ENCODE measurements around the gene ITPR3. TPM values are rescaled to one million over a fixed set of nuclear protein-coding genes. Genes with fewer than 3 reads are reported as not detected.

Gene ITPR3
- total RNA-seq, 1 experiment from 2014 or later: 9.8 TPM

DNA sequence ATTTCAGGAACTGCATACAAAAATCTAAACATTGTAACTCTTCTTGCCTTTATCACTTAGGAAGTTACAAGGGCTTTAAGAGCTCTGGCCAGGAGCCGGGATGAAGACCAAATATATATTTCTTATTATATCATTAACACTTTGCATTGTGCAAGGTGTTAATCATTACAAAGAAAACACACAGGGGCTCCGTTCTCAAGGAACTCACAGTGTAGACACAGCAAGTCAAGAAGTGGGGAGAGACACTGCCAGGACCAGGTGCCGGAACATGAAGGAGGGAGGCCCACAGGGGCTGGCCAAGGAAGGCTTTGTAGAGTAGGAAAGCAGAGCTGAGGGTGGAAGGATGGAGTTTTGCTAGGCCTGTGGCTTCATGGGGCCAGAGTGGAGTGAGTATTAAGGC is 17.4 kb downstream of the ITPR3 start:
- DNase-seq (ENCODE audit: low spot score): no peak

DNA sequence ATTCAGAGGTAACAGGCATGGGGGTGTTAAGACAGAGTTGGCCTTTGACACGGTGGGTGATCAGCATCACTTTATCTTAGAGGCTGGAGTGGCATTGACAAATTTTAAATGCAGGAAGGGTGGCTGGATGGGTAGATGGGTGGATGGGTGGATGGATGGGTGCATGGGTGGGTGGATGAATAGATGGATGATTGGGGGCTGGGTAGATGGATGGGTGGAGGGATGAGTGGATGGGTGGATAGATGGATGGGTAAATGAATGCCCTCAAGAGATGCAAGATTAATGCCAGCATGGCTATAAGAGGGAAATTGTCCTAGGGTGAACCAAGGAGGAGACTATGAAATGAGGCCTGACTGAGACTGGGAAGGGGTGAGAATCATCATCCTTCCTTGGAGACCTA is 18.4 kb downstream of the ITPR3 start:
- no peak for DNase-seq (ENCODE audit: low spot score)

GRCh38 chr6:33640361-33640760 is 19.2 kb downstream of the ITPR3 start:
- DNase-seq (ENCODE audit: low spot score): no peak

DNA sequence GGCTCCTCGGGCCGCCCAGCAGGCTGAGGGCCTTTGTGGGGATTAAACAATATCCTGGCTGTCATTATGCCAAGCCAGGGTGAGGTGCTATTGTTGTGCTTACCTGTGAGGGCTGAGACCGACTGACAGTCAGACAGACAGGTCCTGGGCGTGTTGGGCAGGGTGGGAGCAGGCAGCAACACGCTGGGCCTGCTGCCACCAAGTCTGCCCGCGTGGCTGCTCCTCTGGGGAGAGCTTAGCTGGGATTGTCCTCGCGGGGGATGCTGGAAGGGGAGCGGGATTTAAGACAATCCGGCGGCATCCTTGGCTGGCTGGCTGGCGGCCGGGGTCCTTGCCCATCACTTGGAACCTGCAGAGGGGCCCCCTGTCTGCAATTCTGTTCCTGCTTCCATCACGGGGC is 20.0 kb downstream of the ITPR3 start:
- no peak for DNase-seq (ENCODE audit: low spot score)

DNA sequence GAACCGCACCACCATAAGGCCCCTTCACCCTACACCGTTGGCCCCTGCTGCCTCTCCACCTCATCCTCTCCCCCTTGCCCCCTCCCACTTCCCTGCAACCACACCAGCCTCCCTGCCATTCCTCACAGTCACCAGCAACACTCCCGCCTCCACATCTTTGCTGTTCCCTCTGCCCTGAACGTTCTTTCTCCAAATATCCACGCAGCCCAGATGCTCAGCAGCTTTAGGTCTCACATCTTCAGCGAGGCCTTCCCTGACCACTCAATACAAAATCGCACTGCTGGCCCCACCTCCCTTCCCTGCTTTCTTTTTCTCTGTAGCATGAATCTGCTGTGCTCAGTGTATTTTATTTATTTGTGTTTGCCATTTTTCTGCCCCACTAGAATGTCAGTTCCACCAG is 20.5 kb downstream of the ITPR3 start:
- DNase-seq (ENCODE audit: low spot score): no peak

DNA sequence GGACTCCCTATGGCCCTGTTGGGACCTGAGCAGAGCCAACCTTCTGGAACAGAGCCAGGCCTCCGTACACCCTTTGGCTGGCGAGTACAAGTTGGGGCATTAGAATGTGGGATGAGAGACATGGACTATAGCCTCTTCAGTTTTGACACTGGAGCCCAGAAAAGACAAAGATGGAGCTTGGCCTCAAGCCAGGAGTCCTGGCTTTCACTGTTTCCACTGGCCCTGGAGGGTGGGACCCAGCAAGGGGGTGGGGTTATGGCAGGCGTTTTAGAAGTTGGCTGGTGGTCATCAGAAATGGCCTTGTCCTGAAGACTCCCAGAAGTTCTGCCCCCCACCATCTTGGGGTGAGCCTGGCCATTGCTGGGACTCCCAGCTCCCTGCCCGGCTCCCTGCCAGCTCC is 21.8 kb downstream of the ITPR3 start:
- no peak for DNase-seq (ENCODE audit: low spot score)

DNA sequence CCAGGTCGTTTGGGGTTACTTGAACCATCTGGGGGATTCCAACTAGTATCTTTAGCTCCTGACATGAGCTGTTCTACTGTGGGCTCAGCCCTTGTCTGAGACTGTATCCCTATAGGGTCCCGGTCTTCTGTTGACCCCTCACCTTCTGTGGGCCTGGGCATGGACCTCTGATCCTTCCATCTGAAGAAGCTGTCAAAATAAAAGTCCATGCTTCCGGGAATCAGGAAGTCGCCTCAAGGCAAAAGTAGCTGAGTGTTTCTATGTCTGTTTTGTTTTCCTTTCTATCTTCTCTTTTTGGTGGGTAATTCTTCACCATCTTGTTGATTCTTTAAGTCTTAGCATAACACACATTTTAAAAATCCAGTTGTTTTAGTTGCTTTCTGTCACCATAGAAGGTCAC is 30.3 kb downstream of the ITPR3 start:
- DNase-seq (ENCODE audit: low spot score): no peak

DNA sequence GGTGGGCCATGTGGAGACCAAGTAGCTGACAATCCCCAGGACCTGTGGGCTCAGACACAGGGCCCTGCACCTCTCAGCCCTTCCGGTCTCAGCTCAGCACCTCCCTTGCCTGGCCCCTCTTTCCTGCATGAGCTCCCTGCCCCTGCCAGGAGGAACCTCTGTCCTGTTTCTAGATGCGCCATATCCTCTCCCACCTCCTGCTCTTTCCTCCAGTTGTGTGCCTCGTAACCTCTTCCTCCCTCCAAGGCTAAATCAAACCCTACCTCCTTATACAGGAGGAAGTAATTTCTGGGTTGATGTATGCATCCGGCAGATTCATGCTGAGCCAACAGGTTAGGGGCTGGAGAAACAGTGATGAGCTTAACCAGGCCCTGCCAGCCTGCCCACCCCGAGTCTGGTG is 30.9 kb downstream of the ITPR3 start:
- DNase-seq (ENCODE audit: low spot score): no peak

GRCh38 chr6:33654831-33655554 is 33.9 kb downstream of the ITPR3 start:
- no peak for DNase-seq (ENCODE audit: low spot score)

DNA sequence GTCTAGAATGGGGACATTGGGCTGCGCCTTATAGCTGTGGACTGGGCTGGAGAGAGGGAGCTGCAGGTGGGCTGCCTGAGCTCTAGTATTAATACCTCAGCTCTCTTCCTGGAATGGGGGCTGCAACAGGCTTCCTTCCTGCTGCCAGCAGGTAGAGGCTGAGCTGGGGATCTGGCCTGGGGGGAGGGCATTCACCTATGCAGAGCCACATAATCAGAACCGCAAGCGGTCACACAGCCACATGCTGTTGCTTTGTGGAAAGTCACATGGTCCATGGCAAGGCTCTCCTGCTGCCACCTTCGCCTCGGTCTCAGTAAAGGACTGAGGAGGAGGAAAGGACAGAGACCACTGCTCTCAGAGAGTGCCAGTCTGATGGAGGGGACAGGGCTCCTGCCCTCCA is 35.7 kb downstream of the ITPR3 start:
- no peak for DNase-seq (ENCODE audit: low spot score)

GRCh38 chr6:33658982-33659689 is 38.0 kb downstream of the ITPR3 start:
- DNase-seq (ENCODE audit: low spot score): no peak

DNA sequence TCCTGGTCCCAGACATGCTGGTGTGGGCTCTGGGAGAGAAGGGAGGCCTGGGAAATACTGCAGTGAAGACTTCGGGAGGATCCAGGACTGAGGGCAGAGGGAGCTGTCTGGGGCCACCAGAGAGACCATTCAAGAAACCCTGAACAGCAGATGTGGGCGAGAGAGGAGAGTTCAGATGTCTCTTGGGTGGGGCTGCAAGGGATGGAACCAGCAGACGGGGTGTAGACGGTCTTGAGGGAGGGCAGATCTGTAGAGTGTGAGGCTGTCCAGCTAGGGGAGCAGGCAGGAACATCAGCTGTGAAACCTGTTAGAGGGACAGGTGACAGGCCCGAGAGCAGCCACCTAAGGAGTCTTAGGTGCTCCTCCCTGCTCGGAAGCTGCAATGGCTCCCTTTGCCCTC is 38.9 kb downstream of the ITPR3 start:
- no peak for DNase-seq (ENCODE audit: low spot score)

- no peak for DNase-seq (ENCODE audit: low spot score)
These were observed 40.1 kb downstream of the ITPR3 start for GRCh38 chr6:33661106-33661838.

DNA sequence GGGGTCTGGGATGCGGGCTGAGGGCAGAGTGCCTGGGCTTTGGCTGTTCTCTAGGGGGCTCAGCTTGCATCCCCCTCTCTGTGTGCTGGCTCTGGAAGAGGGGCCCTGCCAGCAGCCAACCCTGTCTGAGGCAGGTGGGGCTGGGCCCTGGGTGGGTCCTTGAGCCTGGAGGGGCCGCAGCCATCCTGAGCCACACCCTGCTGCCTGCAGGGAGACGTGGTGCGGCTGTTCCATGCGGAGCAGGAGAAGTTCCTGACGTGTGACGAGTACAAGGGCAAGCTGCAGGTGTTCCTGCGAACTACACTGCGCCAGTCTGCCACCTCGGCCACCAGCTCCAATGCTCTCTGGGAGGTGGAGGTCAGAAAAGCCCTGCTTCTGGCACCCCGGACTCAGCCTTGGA is 41.2 kb downstream of the ITPR3 start:
- no peak for DNase-seq (ENCODE audit: low spot score)

DNA sequence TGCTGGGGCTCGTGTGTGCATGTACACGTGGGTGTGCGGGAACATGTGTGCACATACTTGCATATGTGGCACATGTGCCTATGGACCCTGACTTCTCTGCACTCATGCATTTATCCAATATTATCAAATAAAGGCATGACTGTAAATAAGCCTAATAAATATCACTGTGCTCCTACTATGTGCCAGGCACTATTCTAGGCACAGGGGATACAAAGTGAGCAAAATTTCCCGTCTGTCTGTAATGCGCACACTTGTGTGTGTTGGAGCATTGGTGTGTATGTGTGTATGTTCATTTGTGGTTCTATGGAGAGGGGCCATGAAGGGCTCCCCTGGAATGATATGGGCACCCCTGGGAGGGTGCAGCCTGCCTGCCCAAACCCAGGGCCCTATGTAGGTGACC is 41.9 kb downstream of the ITPR3 start:
- no peak for DNase-seq (ENCODE audit: low spot score)

- no peak for DNase-seq (ENCODE audit: low spot score)
These were observed 42.8 kb downstream of the ITPR3 start for GRCh38 chr6:33663727-33664449.

- no peak for DNase-seq (ENCODE audit: low spot score)
These were observed 43.5 kb downstream of the ITPR3 start for GRCh38 chr6:33664506-33665057.

GRCh38 chr6:33665957-33666356 is 44.8 kb downstream of the ITPR3 start:
- no peak for DNase-seq (ENCODE audit: low spot score)

GRCh38 chr6:33667072-33667471 is 46.0 kb downstream of the ITPR3 start:
- no peak for DNase-seq (ENCODE audit: low spot score)

DNA sequence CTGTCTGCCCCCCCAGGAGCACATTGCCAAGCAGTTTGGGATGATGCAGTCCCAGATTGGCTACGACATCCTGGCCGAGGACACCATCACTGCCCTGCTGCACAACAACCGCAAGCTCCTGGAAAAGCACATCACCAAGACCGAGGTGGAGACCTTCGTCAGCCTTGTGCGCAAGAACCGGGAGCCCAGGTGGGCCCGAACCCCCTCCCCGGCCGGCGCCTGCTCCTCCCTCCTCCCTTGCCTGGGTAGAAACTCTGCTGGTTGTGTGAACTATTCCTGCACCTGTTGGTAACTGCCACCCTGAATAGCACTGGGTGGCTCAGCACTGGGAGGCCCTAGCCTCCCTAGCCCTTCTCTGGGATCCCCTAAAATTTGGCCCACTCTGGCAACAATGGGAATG is 46.7 kb downstream of the ITPR3 start:
- DNase-seq (ENCODE audit: low spot score): no peak

GRCh38 chr6:33668328-33668727 is 47.2 kb downstream of the ITPR3 start:
- no peak for DNase-seq (ENCODE audit: low spot score)

GRCh38 chr6:33668914-33669313 is 47.8 kb downstream of the ITPR3 start:
- DNase-seq (ENCODE audit: low spot score): no peak
